Islet precursor cell (in vitro differentiated cells): Measurements from ENCODE around the gene TOGARAM2.
A peak's percentile ranks its signal among the peaks of the same experiment; 100 is the strongest.

Experiments
- DNase-seq: peaks from one replicate; pipeline ENCODE4 v3.0.0-alpha.2; 2018

The TOGARAM2 gene

DNA sequence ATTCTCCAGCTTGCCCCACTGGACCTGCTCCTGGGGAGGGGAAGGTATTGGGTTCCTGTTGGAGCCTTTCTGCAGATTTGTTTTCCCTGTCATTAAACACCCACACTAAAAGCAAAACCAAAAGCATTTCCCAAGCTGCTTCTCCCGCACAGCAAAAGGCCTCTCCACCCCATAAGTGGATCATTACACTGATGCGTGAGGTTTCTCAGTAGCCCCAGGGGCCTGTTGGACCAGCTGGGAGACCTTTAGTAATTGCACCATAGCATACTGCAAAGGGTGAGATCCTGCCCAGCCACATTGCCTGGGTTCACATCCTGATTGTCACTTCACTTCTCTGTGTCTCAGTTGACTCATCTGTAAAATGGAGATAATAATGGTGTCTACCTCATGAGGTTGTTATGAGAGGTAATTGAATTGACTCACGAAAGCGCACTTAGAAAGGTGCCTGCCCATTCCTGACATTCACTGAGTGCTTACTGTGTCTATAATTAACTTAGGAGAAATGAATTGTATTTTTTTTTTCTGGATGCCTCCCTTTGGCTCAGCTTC, 43.9 kb downstream of the TOGARAM2 start:
- peak; percentile 94 for DNase-seq

DNA sequence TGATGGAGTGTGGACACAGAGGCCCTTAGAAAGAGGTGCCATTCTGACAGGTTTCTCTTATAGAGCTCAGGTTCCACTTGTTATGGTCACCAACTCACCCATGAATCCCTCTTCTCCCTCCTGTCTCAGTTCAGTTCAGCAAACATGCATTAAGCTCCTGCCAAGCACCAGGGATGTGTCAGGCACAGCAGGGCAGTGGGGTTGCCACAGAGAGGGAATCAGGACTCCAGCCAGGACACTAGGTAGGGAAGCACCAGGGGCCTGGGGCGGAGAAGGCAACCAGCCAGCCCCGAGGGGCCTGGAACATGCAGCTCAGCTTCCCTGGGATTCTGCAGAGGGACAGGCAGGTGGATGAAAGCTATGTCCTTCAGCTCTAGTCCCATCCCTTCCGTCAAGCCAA, 44.6 kb downstream of the TOGARAM2 start:
- no peak for DNase-seq

DNA sequence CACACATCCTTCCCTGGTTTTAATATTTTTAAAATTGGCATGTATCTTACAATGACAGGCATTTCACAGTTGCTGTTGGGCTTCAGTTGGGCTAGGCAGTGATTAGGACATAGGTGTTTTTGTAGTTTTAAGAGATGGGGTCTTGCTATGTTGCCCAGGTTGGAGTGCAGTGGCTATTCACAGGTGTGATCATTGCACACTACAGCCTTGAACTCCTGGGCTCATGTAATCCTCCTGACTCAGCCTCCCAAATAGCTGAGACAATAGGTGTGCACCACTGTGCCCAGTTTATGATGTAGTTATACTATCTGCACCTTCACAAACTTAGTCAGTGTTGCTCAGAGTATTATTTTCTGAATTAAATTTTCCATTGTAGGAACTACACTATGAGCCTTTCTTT, 49.9 kb downstream of the TOGARAM2 start:
- no peak for DNase-seq

DNA sequence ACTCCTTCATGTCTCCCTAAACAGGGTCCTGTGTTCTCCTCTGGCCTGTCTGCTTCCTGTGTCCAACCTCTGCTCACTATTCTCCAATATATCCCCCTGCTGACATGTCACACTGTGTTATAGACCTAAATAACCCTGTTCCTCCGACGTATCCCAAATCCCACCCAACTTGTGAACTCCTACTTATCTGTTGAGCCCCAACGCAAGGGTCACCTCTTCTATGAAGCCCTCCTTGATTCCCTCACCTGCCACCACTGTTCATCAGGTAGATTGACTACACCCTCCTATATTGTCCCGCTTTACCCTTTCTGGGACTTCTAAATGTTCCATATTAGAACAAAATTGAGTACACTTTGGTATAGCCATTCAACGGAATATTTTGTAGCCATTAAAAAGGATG, 51.1 kb downstream of the TOGARAM2 start:
- DNase-seq = no peak

DNA sequence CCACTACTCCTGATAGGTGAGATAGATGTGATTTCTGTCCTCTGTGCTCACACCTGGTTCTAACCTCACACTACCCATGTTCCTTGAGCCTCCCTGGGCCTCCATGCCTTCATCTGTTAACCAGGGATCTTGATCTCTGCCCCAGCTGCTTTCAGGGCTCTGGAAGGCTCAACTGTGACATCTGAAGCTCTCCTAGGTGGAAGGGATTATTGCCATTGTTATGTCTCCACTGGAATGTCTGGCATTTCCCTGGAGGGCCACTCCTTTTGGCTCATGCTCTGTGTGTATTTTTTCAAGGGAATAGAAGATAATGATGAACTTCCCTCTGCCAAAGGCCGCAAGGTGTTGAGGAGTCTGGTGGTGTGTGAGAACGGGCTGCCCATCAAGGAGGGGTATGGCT, 52.1 kb downstream of the TOGARAM2 start:
- peak; percentile 85 for DNase-seq

DNA sequence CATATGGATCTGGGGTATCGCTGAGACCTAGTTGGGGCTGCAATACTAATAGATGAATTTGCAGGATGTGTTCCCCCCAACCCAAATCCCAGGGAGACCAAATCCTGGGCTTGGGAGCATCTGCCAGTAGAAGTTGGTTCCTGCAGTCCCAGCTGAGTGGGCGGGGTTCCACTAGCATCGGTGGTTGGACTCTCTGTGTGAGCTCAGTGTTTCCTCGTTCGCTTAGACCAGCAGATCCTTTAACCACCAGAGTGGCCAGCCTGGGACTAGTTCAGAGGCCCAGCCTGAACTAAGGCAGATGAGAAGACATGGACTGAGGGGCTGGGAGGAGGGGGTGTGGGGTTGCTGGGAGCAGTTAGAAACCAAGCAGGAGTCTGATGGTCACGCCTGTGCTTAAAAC, 52.6 kb downstream of the TOGARAM2 start:
- no peak for DNase-seq

DNA sequence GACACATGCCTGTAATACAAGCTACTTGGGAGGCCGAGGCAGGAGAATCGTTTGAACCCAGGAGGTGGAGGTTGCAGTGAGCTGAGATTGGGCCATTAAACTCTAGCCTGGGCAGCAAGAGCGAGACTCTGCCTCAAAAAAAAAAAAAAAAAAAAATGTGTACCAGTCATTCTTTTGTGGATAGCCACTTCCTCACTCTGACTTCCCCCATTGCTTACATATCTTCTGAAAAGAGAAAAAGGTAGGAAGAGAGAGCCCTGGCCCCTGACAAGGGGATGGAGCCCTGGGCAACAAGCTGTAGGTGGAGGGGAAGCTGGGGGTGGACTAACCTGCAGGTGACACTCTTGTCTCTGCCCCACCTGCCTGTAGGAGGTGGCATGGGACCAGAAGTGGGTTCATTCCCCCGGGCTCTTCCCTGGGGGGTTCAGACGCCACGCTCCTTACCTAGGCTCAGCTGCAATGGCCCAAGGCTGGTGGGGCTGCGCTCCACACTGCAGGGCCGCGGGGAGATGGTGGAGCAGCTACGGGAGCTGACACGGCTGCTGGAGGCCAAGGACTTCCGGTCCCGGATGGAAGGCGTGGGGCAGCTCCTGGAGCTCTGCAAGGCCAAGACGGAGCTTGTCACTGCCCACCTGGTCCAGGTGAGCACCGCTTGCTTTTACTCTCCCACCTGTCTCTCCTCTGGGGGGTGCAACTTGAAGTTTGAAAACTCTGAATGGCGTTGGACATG, 54.1 kb downstream of the TOGARAM2 start:
- DNase-seq = no peak

DNA sequence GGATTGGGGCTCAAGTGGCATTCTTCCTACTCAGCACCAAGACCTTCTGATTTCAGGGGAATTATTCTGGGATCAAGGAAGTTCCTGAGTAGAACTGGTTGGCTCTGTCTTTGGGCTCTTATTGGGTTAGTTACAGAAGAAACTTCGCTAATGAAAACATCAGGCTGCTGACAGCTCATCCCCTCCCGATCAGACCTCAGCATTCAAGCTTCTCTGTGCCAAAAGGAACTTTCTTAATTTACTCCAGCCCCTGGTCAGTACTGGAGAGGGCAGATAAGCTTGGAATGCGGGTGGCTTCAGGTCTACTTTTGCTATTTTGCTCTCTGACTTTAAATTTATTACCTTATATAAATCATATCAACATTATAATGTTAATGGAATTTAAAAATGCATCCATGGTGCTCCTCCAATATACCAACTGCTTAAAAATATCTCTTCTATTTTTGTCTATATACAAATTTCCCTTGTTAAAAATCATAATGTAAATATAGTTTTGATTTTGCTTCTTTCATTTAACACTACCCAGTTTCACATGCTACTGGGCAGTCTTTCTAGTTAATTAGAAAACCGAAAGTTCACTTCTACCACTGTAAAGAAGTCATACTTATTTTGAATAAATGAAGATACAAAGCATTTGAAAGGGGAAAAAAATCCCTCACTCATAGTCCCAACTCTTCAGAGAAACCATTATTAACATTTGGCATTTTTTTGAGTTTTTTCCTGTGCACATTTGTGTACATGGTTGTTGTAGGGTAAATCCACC, 58.8 kb downstream of the TOGARAM2 start:
- DNase-seq = no peak

DNA sequence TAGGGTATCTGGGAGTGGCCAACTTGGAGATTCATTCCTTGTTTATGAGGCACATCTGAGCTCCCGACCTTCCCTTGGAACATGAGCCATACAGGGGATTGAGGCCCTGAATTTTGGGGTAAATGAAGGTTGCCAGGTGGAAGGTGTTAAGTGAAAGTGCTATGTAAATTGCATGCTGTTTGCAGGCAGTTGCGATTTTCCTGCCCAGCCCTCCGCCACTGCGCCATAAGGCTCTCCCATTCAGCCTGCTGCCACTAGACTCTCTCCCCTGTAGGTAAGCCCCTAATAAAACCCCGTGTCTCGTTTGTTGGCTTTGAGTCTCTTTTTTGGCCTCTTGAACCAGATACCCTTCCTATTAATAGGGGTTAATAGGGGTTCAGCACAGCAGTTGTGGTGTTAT, 59.5 kb downstream of the TOGARAM2 start:
- DNase-seq = no peak

DNA sequence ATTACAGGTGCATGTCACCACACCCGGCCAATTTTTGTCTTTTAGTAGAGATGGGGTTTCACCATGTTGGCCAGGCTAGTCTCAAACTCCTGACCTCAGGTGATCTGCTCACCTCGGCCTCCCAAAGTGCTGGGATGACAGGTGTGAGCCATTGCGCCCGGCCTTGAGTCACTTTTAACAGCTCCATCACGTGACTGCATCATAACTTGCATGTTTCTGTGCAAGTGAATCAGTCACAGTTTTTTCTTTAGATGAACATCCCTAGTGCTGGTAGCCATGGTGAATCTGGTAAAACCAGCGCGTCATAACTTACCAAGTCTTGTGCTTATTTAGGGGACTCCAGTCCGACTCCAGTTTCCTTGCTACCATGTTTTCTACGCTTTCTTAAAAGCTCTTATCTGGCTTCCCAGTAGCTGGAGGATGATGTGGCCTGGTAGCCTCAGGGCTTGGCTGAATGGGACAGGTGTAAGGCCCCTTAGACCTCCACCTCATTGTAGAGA, 60.1 kb downstream of the TOGARAM2 start:
- no peak for DNase-seq

DNA sequence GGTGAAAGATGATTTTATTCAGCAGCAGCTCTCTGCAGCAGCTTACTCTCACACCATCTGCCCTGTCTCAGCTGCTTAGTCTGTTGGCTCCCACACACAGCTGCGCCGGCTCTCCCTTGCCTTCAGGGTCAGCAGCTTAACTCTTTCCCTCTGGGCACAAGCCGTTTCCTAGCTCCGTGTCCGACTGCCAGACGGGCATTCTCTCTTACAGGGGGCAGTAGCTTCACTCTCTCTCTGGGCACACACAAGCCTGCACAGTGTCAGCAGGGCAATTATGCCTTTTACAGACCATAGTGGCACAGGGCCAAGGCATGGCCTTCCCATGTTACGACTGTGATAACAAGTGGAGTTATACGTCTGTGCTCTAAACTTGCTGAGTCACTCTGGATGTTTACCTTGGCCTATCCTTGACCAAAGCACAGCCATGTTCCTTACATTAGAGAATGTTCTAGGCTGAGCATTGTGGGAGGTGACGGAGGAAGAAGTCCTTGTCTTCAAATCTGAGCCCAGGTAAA, 61.5 kb downstream of the TOGARAM2 start:
- no peak for DNase-seq

DNA sequence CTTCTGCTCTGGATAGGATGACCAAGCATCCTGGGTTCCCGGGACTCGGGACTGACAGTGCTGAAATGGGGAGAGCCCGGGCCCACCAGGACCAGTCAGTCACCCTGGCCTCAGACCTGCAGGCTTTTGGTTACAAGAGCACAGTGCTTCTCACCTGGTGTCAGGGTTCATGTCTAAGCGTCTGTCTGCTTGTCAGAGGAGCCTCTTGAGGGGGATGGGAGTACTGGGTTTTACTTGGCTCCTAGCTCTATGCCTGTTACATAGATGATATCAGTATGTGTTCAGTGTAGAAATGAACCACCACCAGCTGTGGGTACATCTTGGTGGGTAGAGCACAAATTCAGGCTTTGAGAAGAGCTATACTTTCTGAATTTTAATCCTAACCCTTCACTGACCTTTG, 63.4 kb downstream of the TOGARAM2 start:
- no peak for DNase-seq

DNA sequence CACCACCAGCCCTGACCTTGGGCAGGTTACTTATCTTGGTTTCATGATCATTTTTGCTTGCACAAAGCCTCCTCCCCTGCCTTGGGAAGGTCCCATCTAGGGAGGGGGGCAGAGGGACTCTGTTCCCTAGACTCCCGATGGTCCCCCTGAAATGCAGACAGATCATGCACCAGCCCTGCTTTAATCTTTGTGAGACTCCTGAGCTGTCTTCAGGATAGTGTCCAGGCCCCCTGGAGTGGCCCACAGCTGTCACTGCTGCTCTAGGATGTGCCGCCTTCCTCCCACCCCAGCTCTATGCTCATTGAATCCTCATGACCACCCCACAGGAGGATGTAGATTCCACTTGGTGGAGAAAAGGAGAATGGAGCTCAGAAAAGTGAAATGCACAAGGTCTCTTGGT, 65.2 kb downstream of the TOGARAM2 start:
- no peak for DNase-seq

DNA sequence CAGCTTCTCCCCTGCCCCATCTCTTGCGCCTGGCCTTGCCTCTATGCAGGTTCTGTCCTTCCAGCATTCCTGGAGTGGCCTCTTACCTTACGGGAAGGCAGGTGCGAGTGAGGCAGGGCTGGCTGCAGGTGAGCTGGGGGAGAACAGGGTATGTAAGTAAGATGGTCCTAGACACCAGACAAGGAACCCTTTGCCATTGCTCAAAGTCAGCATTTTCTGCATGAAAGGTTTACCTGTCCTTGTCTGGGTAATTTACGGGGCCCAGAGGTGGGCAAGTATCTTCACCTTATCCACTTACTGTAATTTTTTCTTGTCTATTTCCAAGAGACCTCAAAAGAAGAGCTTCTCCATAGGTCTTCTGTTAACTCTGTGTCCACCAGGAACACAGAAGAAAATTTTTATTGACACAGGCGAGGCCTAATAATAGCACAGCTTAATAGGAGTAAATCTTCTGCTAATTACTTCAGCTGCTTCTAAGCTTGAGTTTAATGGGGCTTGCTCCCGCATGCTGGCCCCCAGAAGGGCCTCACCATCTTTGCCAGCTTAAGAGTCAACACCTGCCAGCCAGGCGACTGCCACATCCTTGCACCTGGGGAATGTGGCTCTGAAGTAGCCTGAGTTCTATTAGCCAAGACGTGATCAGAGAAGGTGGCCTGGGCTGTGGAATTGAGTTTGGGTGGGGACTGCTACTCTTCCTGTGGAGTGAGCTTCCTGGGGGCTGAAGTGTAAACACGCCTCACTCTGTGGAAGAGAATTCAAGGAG, 66.2 kb downstream of the TOGARAM2 start:
- no peak for DNase-seq

DNA sequence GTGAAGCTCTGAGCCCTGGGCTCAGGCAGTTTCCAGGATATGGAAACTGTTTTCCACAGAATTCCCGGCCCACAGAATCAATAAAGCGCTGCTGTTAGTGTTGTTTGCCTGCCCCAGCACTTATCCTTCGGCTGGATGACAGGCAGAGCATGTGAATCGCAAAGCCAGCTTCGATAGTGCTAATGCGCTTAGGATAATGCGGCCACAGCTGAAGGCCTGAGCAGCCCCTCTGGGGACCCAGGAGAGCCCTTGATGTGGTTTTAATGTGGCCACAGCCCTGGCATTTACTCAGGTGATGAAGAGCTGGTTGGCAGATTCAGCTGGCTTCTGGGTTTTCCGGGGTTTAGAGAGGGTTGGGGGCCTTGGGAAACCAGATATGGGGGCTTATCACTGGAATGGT, 69.5 kb downstream of the TOGARAM2 start:
- DNase-seq = no peak

DNA sequence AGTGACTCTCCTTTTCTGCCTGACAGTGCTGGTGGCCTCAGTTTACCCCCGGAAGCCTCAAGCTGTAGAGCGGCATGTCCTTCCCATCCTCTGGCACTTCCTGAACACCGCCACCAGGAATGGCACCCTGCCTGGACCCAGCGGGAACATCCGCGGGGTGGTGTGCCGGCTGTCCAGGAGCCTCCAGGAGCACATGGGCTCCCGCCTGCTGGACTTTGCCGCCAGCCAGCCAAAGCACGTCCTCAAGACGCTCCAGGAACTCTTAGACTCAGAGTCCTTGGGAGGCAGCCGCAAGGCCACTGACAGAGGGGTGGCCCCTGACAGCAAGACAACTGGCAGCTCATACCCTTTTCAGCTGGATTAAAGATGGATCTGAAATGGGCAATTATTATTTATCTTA, 70.6 kb downstream of the TOGARAM2 start:
- DNase-seq = no peak

DNA sequence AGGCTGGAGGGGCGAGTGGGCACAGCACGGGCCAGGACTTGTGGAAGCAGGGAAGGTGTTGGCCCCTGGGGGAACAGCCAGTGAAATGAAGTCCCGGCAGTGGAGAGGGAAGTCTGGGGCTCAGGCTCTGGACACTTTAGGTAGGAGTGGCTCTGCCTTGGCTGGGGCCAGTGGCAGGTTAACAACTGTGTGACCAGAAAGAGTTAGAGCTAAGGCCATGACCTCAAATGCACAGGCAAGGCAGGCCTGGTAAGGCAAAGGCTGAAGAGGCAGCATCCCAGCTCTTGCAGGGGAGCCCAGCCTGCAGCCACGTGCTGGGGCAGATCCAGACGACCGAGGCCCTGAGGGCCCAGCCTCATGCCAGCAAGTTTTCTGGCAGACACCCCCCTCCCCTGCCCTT, 71.7 kb downstream of the TOGARAM2 start:
- no peak for DNase-seq

DNA sequence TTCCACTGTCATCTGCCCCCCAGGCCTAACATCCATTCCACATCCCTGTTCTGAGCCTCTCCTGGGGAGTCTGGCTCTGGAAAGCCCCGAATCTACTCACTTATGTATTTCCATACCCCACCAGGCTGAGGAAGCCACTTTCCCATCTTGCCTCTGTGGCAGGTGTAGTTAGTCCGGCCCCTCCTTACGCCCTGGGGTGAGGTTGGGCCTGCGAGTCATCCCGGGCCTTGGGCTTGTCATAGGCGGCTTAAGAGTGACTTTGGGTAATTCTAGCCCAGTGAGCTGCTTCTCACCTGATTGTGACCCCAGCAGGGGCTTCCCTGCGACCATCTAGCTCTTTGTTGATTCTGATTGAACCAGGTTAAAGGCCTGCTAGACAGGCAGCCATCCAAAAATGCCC, 72.1 kb downstream of the TOGARAM2 start:
- peak; percentile 79 for DNase-seq

DNA sequence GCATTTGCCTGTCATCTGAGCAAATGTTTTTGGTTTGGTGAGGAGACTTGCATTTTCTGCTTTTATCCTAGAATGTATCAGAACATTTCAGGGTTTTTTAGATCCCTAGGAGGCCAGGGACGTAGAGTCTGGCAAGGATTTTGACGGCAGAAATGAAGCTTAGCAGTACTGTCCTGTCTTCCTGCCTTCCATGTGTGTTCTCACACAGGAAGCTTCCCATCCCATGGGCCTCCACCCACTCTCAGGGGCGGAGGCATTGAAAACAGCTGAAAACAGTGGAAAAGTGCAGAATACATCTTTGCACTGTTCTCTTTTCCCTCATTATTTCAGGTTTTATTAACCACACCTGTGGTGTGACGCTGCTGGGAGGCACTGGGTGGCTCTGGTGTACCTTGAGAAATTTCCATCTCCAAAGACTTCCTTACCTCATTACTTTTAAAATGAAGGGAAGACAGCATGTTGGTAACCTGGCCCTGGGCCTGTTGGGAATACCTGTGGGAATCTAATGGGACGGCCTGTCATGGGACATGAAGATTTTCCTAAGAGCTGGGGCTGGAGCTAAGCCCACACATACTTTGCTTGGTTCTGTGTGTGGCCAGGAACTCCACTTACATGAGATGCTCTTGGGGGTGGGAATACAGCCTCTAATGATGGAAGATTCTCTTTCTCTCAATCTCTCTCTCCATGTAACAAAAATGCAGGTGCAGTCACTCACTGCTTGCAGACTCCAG, 72.7 kb downstream of the TOGARAM2 start:
- no peak for DNase-seq

DNA sequence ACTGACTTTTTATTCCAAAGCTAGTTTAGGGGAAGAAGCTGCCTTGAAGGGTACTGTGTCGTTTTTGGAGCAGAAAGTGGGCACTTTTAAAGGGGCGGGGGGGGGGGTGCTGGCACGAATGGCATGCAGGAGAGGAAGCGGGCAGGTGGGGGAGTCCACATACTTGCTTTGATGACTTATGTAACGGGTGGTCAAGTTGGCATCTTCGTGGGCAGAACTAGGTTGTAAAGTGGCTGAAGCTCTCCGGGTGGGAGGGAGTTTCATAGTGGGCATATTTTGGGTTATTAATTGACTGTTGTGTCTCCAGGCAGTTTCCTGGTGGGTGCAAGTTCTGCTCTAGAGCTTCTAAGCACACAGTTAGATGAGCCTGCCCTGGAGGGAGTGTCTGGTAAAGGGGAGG, 73.3 kb downstream of the TOGARAM2 start:
- no peak for DNase-seq

DNA sequence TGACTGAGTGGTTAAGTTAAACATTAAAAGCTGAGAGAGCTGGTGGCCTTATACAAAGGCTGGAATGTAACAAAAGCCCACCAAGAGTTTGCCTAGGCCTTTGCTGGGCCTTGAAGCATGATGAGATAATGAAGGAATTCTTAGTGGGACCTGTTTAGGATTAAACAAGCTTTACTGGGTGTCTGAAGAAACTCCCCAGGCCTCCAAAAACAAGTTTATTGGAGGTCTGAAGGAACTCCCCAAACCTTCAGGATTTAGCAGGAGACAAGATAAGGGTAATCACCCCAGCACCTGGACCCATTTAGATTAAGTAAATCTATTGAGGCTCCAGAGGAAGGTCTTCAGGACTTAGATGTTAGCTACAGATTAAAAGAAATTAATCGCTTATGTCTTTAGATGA, 74.5 kb downstream of the TOGARAM2 start:
- DNase-seq = no peak

DNA sequence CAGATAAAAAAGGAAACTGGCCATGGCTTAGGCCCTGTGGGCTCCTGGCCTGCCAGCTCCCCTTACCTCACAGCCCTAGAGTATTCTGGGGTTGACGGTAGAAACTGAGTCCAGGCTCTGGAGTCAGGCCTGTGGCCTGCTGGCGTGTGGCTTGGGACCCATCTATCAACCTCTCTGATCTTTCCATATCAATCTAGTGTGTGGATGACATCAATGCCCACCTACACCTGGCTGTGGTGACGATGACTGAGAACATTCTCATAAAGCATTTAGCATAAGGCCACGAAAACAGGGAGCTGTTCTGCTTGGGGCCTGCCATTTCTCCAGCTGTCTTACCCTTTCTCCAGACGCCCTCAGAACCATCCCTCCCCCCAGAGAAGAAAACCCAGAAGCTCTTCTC, 75.4 kb downstream of the TOGARAM2 start:
- DNase-seq = no peak

DNA sequence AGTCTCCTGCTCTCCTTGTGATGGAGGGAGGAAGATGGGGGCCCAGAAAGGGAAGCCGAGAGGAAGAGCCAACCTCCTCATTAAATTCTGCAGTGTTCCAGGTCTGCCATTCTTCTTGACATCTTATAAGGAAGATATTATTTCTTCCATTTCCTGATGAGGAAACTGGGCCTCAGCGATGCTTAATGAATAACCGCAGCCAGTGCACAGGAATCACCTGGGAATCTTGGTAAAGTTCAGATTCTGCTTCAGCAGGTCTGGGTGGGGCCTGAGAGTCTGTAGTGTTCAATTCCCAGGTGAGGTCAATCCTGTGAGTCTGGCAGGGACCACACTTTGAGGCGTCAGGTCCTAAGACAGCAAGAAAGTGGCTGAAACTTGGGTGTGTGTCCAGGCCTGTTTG, 75.9 kb downstream of the TOGARAM2 start:
- no peak for DNase-seq
